ENCODE results near the gene SLC43A2.
"Not testable (repeated sequence)": the region's sequence is repeated elsewhere in the genome, so short reads cannot be mapped to it uniquely, and the experiment has no call there.

SLC43A2 gene

DNA sequence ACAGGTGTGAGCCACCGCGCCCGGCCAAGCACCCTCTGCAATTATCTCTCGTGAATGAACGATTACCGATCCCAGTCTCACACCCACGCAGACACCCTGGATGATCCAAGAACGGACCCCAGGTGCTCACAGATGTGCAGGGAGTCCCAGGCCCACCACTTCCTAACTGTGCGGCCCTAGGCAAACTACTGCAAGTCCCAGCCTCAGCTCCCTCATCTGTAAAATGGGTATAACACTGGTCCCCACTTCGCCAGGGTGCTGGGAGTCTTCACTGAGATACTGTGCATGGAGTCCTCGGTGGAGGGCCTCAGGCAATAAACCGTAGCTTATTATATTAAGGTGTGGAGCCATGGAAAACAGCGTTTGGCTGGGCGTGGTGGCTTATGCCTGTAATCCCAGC is 44.5 kb downstream of the SLC43A2 start:
- H3K4me3 Mint-ChIP-seq: no peak overlapping the region
- no peak overlapping the region for H3K27ac Mint-ChIP-seq (ENCODE audit: low read depth)
- no peaks in the 10 kb centered on the region for H3K27me3 Mint-ChIP-seq
- H3K9me3 Mint-ChIP-seq: no peaks in the 10 kb centered on the region
- DNase-seq (ENCODE audit: low spot score in 2 of 2) (no peak), ATAC-seq (replicated peaks; ENCODE audit: extremely low read depth, poor library complexity, severe bottlenecking) (no peak)
- peaks cover 8% of the 10 kb centered on the region for H3K36me3 Mint-ChIP-seq (ENCODE audit: insufficient read depth)
- H3K4me1 Mint-ChIP-seq: no peaks in the 10 kb centered on the region

GRCh38 chr17:1583556-1583955 is 45.1 kb downstream of the SLC43A2 start:
- no peak overlapping the region for H3K27ac Mint-ChIP-seq (ENCODE audit: low read depth)
- DNase-seq (ENCODE audit: low spot score in 2 of 2) (no peak), ATAC-seq (replicated peaks; ENCODE audit: extremely low read depth, poor library complexity, severe bottlenecking) (no peak)
- H3K9me3 Mint-ChIP-seq: no peaks in the 10 kb centered on the region
- H3K27me3 Mint-ChIP-seq: no peaks in the 10 kb centered on the region
- H3K36me3 Mint-ChIP-seq (ENCODE audit: insufficient read depth): peaks cover 8% of the 10 kb centered on the region
- H3K4me1 Mint-ChIP-seq: no peaks in the 10 kb centered on the region
- no peak overlapping the region for H3K4me3 Mint-ChIP-seq

- no peaks in the 10 kb centered on the region for H3K4me1 Mint-ChIP-seq
- peaks cover 6% of the 10 kb centered on the region for H3K36me3 Mint-ChIP-seq (ENCODE audit: insufficient read depth)
- H3K4me3 Mint-ChIP-seq: no peak overlapping the region
- ATAC-seq (replicated peaks; ENCODE audit: extremely low read depth, poor library complexity, severe bottlenecking): no peak
- no peaks in the 10 kb centered on the region for H3K9me3 Mint-ChIP-seq
- no peak for DNase-seq (ENCODE audit: low spot score in 2 of 2)
- H3K27me3 Mint-ChIP-seq: no peaks in the 10 kb centered on the region
- no peak overlapping the region for H3K27ac Mint-ChIP-seq (ENCODE audit: low read depth)
Measured at GRCh38 chr17:1582374-1582773, 46.3 kb downstream of the SLC43A2 start.

GRCh38 chr17:1580979-1581676 is 47.5 kb downstream of the SLC43A2 start:
- H3K36me3 Mint-ChIP-seq (ENCODE audit: insufficient read depth): peaks cover 8% of the 10 kb centered on the region
- H3K9me3 Mint-ChIP-seq: no peaks in the 10 kb centered on the region
- no peaks in the 10 kb centered on the region for H3K4me1 Mint-ChIP-seq
- H3K27ac Mint-ChIP-seq (ENCODE audit: low read depth): no peak overlapping the region
- no peaks in the 10 kb centered on the region for H3K27me3 Mint-ChIP-seq
- no peak overlapping the region for H3K4me3 Mint-ChIP-seq
- DNase-seq (ENCODE audit: low spot score in 2 of 2) (no peak), ATAC-seq (replicated peaks; ENCODE audit: extremely low read depth, poor library complexity, severe bottlenecking) (no peak)

DNA sequence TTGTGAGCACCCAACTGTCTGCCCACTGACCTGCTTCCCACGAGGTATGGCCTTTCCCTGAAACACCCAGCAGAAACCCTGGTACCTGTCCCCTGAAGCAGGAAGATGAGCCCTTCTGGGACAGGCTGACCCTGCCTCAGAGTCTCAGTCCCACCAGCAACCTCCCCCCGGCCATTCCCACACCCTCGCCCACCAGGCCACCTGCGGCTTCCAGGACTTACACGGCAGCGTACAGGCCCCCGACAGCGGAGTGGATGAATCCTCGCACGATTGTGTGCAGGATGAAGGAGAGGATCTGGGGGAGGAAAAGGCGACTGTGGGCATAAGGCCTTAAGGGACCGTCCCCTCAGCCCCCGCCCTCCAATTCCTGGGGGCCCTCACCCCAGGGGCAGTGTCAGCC is 50.6 kb downstream of the SLC43A2 start:
- H3K4me1 Mint-ChIP-seq: no peaks in the 10 kb centered on the region
- H3K27me3 Mint-ChIP-seq: no peaks in the 10 kb centered on the region
- no peaks in the 10 kb centered on the region for H3K9me3 Mint-ChIP-seq
- H3K27ac Mint-ChIP-seq (ENCODE audit: low read depth): no peak overlapping the region
- ATAC-seq (replicated peaks; ENCODE audit: extremely low read depth, poor library complexity, severe bottlenecking): no peak
- peaks cover 6% of the 10 kb centered on the region for H3K36me3 Mint-ChIP-seq (ENCODE audit: insufficient read depth)
- H3K4me3 Mint-ChIP-seq: no peak overlapping the region
- DNase-seq (ENCODE audit: low spot score in 2 of 2): no peak

GRCh38 chr17:1577583-1578013 is 51.0 kb downstream of the SLC43A2 start:
- Mint-ChIP-seq H3K27me3 (no peaks in the 10 kb centered on the region), H3K9me3 (no peaks in the 10 kb centered on the region), H3K4me1 (no peaks in the 10 kb centered on the region), H3K27ac (ENCODE audit: low read depth) (no peak overlapping the region), H3K4me3 (no peak overlapping the region), H3K36me3 (ENCODE audit: insufficient read depth) (peaks cover 6% of the 10 kb centered on the region)
- no peak for ATAC-seq (replicated peaks; ENCODE audit: extremely low read depth, poor library complexity, severe bottlenecking)
- DNase-seq (ENCODE audit: low spot score in 2 of 2): no peak

GRCh38 chr17:1577182-1577581 is 51.5 kb downstream of the SLC43A2 start:
- DNase-seq (ENCODE audit: low spot score in 2 of 2): no peak

DNA sequence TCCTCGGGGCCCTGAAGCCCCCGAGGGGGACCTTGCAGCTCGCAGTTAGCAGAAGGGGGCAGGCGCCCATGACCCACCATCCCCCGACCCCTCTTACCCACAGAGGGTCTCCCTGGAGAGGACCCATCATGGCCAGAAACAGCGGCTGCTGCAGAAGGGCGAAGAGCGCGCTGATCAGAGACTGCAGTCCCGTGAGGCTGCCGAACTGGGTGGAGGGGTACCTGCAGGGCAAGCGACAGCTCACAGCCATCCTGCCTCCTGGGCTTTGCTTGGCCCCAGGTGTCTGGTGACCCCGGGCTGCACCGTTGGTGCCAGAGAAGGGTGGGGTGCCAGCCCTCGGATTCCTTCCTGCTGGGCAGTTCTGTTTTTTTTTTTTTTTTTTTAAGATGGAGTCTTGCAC is 52.1 kb downstream of the SLC43A2 start:
- Mint-ChIP-seq H3K36me3 (ENCODE audit: insufficient read depth) (peaks cover 2% of the 10 kb centered on the region), H3K27me3 (no peaks in the 10 kb centered on the region), H3K4me1 (no peaks in the 10 kb centered on the region), H3K27ac (ENCODE audit: low read depth) (no peak overlapping the region), H3K9me3 (no peaks in the 10 kb centered on the region), H3K4me3 (no peak overlapping the region)
- no peak for ATAC-seq (replicated peaks; ENCODE audit: extremely low read depth, poor library complexity, severe bottlenecking)
- no peak for DNase-seq (ENCODE audit: low spot score in 2 of 2)

More at GRCh38 chr17:1577182-1577581, 51.5 kb downstream of the SLC43A2 start:
- H3K36me3 Mint-ChIP-seq (ENCODE audit: insufficient read depth): peaks cover 5% of the 10 kb centered on the region
- peak; percentile 24 for ATAC-seq (replicated peaks; ENCODE audit: extremely low read depth, poor library complexity, severe bottlenecking)
- H3K9me3 Mint-ChIP-seq: no peaks in the 10 kb centered on the region
- no peak overlapping the region for H3K4me3 Mint-ChIP-seq
- H3K4me1 Mint-ChIP-seq: no peaks in the 10 kb centered on the region
- H3K27me3 Mint-ChIP-seq: no peaks in the 10 kb centered on the region
- no peak overlapping the region for H3K27ac Mint-ChIP-seq (ENCODE audit: low read depth)

- Mint-ChIP-seq H3K36me3 (ENCODE audit: insufficient read depth) (peaks cover 2% of the 10 kb centered on the region), H3K4me3 (no peak overlapping the region), H3K27ac (ENCODE audit: low read depth) (no peak overlapping the region), H3K9me3 (no peaks in the 10 kb centered on the region), H3K4me1 (no peaks in the 10 kb centered on the region), H3K27me3 (no peaks in the 10 kb centered on the region)
- no peak for DNase-seq (ENCODE audit: low spot score in 2 of 2)
- ATAC-seq (replicated peaks; ENCODE audit: extremely low read depth, poor library complexity, severe bottlenecking): no peak
Measured at GRCh38 chr17:1574697-1575471, 53.8 kb downstream of the SLC43A2 start.

- peak in 1 of 2 donors; percentile 46 for DNase-seq (ENCODE audit: low spot score in 2 of 2)
- Mint-ChIP-seq H3K27ac (ENCODE audit: low read depth) (no peak overlapping the region), H3K4me1 (no peaks in the 10 kb centered on the region), H3K9me3 (no peaks in the 10 kb centered on the region), H3K27me3 (no peaks in the 10 kb centered on the region), H3K4me3 (no peak overlapping the region), H3K36me3 (ENCODE audit: insufficient read depth) (peaks cover 2% of the 10 kb centered on the region)
- ATAC-seq (replicated peaks; ENCODE audit: extremely low read depth, poor library complexity, severe bottlenecking): no peak
Measured at GRCh38 chr17:1573932-1574696, 54.5 kb downstream of the SLC43A2 start.

DNA sequence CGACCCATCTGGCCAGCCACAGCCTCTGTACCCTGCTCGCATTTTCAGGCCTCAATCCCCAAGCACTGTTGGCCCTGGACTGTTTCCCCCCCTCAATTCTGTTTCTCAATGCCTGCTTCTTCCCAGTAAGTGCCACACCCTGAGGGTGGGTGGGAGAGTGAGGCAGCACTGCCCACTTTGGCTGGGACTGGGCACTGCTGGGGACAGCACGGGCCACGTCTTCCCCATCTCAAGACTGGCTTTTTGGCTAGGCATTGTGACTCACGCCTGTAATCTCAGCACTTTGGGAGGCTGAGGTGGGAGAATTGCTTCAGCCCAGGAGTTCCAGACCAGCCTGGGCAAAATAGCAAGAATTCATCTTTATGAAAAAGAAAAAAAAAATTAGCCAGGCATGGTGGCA is 56.0 kb downstream of the SLC43A2 start:
- not testable (repeated sequence) for H3K9me3 Mint-ChIP-seq; H3K27ac Mint-ChIP-seq (ENCODE audit: low read depth); DNase-seq (ENCODE audit: low spot score in 2 of 2); H3K36me3 Mint-ChIP-seq (ENCODE audit: insufficient read depth); H3K4me3 Mint-ChIP-seq; H3K27me3 Mint-ChIP-seq; H3K4me1 Mint-ChIP-seq; ATAC-seq (replicated peaks; ENCODE audit: extremely low read depth, poor library complexity, severe bottlenecking)

DNA sequence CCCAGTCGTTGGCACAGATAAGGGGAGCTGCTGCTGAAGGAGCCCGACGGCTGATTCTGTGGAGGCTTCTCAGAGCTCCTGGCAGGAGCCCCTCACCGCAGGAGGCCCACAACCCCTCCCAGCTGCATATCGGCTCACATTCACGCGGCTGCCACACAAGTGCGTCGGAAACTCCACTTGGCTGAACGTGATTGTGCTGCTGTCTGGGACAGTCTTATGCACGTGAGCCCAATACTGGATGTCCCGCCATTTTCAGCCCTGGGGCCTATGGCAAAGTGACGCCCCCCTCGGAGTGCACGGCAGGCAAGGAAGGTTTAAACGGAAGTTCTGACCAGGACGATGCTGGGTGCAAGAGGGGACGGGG is 57.3 kb downstream of the SLC43A2 start:
- no peak for ATAC-seq (replicated peaks; ENCODE audit: extremely low read depth, poor library complexity, severe bottlenecking)
- Mint-ChIP-seq H3K27ac (ENCODE audit: low read depth) (no peak overlapping the region), H3K4me3 (no peak overlapping the region), H3K4me1 (peaks cover 16% of the 10 kb centered on the region), H3K36me3 (ENCODE audit: insufficient read depth) (peaks cover 3% of the 10 kb centered on the region), H3K27me3 (no peaks in the 10 kb centered on the region), H3K9me3 (no peaks in the 10 kb centered on the region)
- DNase-seq (ENCODE audit: low spot score in 2 of 2): no peak

All from central memory CD8-positive, alpha-beta T cell (primary cell).